ENCODE measurements around the gene MAP3K9. TPM values are rescaled to one million over a fixed set of nuclear protein-coding genes. Genes with fewer than 3 reads are reported as not detected.
A peak's percentile ranks its signal among the peaks of the same experiment; 100 is the strongest.

MAP3K9 gene
- total and polyA plus RNA-seq, 2 of the 8 experiments (the other 6 are each of a cell fraction or from before 2014, with no cell fraction given) = 9.8 to 24.7 TPM

DNA sequence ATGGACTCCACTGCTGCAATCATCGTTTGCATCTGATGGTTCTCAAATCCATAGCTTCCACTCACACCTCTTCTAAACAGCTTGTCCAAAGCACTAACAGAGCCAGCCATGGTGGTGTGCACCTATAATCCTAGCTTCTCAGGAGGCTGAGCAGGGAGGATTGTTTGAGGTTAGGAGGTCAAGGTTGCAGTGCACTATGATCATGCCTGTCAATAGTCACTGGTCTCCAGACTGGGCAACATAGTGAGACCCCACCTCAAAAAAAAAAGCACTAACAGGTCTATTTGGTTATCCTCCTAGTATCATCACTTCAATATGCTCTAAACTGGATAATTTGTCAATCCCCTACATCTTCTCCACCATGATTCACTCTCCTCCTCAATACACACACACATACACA lies 104.4 kb downstream of the MAP3K9 start:
- DNase-seq (ENCODE audit: low read depth in 1 of 2, low spot score in 2 of 2) (no peak), FAIRE-seq (no peak)
- Histone ChIP-seq H3K56ac (replicated peaks; ENCODE audit: insufficient read length, low read depth, low read length) (peak overlapping the region; percentile 63), H3K4ac (replicated peaks; ENCODE audit: insufficient read length, low read depth, low read length) (no peak overlapping the region), H3K14ac (ENCODE audit: insufficient read length) (no peak overlapping the region), H2BK15ac (ENCODE audit: low read length) (no peak overlapping the region), H3K27ac (ENCODE audit: low read depth, low read length) (no peak overlapping the region), H2AK5ac (ENCODE audit: low read depth, low read length) (no peak overlapping the region), H4K20me1 (replicated peaks in 1 of 2; ENCODE audit: control insufficient read depth in 1 of 2, insufficient read depth in 2 of 2, low read length in 2 of 2) (no peaks in the 10 kb centered on the region), H3K9ac (replicated peaks in 1 of 4; ENCODE audit: extremely low read depth in 1 of 4, low read depth in 3 of 4, low read length in 3 of 4) (no peak overlapping the region), H2AFZ (ENCODE audit: low read length) (no peak overlapping the region), H3K23ac (ENCODE audit: insufficient read length) (no peak overlapping the region), H2BK12ac (ENCODE audit: low read depth, low read length) (no peak overlapping the region), H2BK120ac (replicated peaks; ENCODE audit: low read depth, low read length) (no peak overlapping the region), H4K91ac (replicated peaks; ENCODE audit: insufficient read length, low read length) (no peak overlapping the region), H3K4me1 (replicated peaks in 1 of 4; ENCODE audit: control insufficient read depth in 3 of 4, insufficient read depth in 4 of 4, low read length in 3 of 4) (peaks cover 18 to 30% (median 29%) of the 10 kb centered on the region in 4 experiments), H3K9me3 (ENCODE audit: insufficient read depth in 2 of 2, low read depth in 1 of 2, low read length in 1 of 2) (no peaks in the 10 kb centered on the region), H3K4me3 (ENCODE audit: extremely low read depth in 1 of 4, insufficient read depth in 2 of 4, low read depth in 3 of 4, low read length in 4 of 4) (no peak overlapping the region), H2BK20ac (ENCODE audit: low read length) (no peak overlapping the region), H4K8ac (ENCODE audit: extremely low read depth, insufficient read depth, low read length) (no peak overlapping the region), H3K36me3 (ENCODE audit: control insufficient read depth in 2 of 4, insufficient read depth in 4 of 4, low read length in 3 of 4) (no peaks in the 10 kb centered on the region), H4K5ac (ENCODE audit: insufficient read length, low read depth, low read length) (no peak overlapping the region), H3K23me2 (ENCODE audit: low read depth, low read length) (peaks cover 2% of the 10 kb centered on the region; the same call in 1 of the 2 replicates), H2BK5ac (ENCODE audit: low read depth, low read length) (no peak overlapping the region), H3K27me3 (replicated peaks in 1 of 4; ENCODE audit: control insufficient read depth in 3 of 4, extremely low read depth in 1 of 4, insufficient read depth in 3 of 4, low read length in 3 of 4) (no peaks in the 10 kb centered on the region), H3K18ac (ENCODE audit: extremely low read depth, low read length) (no peak overlapping the region), H3K79me2 (ENCODE audit: control insufficient read depth in 1 of 2, insufficient read depth in 2 of 2, low read length in 2 of 2) (no peaks in the 10 kb centered on the region), H3K79me1 (ENCODE audit: low read depth, low read length) (no peaks in the 10 kb centered on the region), H3K4me2 (ENCODE audit: insufficient read depth in 1 of 2, low read depth in 2 of 2, low read length in 2 of 2) (no peak overlapping the region)
- 100% methylated on average over 1 of the region's 1 CpG; no CpG with 5 or more reads in 1 of the 2 experiments for WGBS, 2 experiments (ENCODE audit: extremely low coverage in 1 of 2, insufficient coverage in 1 of 2, insufficient read length in 1 of 2, insufficient replicate concordance in 2 of 2, low coverage in 1 of 2, low lambda C conversion rate in 2 of 2, missing lambda C conversion rate in 1 of 2)
- ChIA-PET CTCF (ENCODE audit: partially characterized antibody) (interaction anchor here (1.2 to 1.5 kb wide), 4 partner anchors 9 to 112 kb away, joined by 3 to 4 read pairs (median 3); no protein-coding TSS in a partner anchor), POLR2A (ENCODE audit: partially characterized antibody) (interaction anchor here (1.3 to 1.6 kb wide), 2 partner anchors 16 to 63 kb away, joined by 5 read pairs; partner anchors contain the start of gene TTC9)
- TF ChIP-seq YY1 (IDR thresholded peaks at IDR 0.05; ENCODE audit: low read depth, low read length) (no peak), MAFK (IDR thresholded peaks at IDR 0.05; ENCODE audit: low read depth, low read length) (no peak), GTF2F1 (IDR thresholded peaks at IDR 0.05; ENCODE audit: borderline replicate concordance, low read depth, low read length) (no peak), JUND (IDR thresholded peaks at IDR 0.05; ENCODE audit: low read length) (no peak)

All from H1 (cell line).